Glutamatergic neuron (in vitro differentiated cells): ENCODE measurements around the gene HYAL3. TPM values are rescaled to one million over a fixed set of nuclear protein-coding genes. Genes with fewer than 3 reads are reported as not detected.

Experiments used
- DNase-seq: peaks from one replicate; pipeline ENCODE4 v3.0.0; 2022
- H3K27ac Mint-ChIP-seq: one replicate; pipeline ENCODE4 v1.8.0; 2020; ENCODE audit warnings: mild to moderate bottlenecking, mixed read lengths, inconsistent platforms; ENCODE audit not compliant: unreplicated experiment
- H3K27me3 Mint-ChIP-seq: one replicate; pipeline ENCODE4 v1.8.0; 2020; ENCODE audit warnings: mild to moderate bottlenecking, moderate library complexity, mixed read lengths, inconsistent platforms; ENCODE audit not compliant: unreplicated experiment
- H3K36me3 Mint-ChIP-seq: one replicate; pipeline ENCODE4 v1.8.0; 2020; ENCODE audit warnings: mild to moderate bottlenecking, mixed read lengths, inconsistent platforms; ENCODE audit not compliant: unreplicated experiment
- H3K4me1 Mint-ChIP-seq: one replicate; pipeline ENCODE4 v1.8.0; 2020; ENCODE audit warnings: mild to moderate bottlenecking, low read depth, mixed read lengths, inconsistent platforms; ENCODE audit not compliant: unreplicated experiment
- H3K4me3 Mint-ChIP-seq: one replicate; pipeline ENCODE4 v1.8.0; 2020; ENCODE audit warnings: mild to moderate bottlenecking, mixed read lengths, inconsistent platforms; ENCODE audit not compliant: unreplicated experiment
- H3K9me3 Mint-ChIP-seq: one replicate; pipeline ENCODE4 v1.8.0; 2020; ENCODE audit warnings: mild to moderate bottlenecking, moderate library complexity, mixed read lengths, inconsistent platforms; ENCODE audit not compliant: unreplicated experiment
- total RNA-seq: library from RNA; stranded (reverse); fragmentation: NEBNext Ultra II Directional; extraction: Animal tissue kit (Norgen Biotek cat#: 25700); gene quantifications from one replicate; pipeline ENCODE4 v1.2.1, GENCODE V29; 2021; ENCODE audit not compliant: unreplicated experiment
- TF ChIP-seq, protein P1 (sequence below): fragments of 200-600 bp; sonication (generic); IDR thresholded peaks from one replicate; pipeline ENCODE4 v1.5.0; 2021; ENCODE audit not compliant: partially characterized antibody, unreplicated experiment

HYAL3 gene
- total RNA-seq, 1 donor from 2014 or later, result 6.9 TPM

DNA sequence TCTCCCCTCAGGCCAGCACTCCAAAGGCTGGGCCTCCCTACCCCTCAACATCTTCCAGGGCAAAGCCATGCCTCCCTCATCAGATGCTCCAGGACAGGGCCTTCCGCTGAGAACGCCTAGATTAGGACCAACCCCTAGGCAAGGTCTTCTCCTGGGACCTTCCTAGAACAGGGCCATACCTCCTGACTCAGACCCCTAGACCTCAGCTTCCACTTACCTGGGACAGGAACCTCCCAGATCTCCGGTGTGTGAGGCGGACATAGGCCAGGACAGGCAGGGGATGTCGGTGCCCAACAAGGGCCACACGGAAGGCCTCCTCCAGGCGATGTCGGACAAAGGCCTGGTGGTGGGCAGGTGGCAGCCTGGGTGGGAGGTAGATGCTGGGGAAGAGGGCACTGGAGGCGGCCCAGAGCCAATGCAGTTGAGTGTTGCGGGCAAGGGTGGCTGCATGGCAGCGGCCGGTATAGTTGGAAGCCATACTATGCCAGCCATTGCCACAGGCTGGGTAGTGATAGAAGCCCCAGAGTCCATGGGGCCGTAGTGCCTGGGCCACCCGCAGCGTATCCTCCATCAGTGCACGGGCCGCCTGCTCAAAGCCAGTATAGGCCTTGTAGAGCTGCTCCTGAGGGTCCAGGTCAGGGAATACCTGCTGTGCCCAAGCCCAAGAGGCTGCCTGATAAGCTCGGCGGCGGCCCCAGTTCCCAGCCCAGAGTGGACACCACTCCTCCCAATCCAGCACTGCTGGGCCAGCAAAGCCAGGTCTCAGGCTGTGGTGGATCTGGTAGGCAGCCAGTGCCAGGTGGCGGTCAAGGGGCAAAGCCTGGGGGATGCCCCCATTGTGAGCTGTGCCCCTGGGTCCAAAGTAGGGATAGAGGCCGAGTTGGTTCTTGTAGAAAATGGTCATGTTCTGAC is 4.5 kb downstream of the HYAL3 start:
- Mint-ChIP-seq H3K4me1 (peaks cover 8% of the 10 kb centered on the region), H3K27ac (no peak overlapping the region), H3K27me3 (peaks cover 9% of the 10 kb centered on the region), H3K4me3 (no peak overlapping the region), H3K36me3 (no peaks in the 10 kb centered on the region), H3K9me3 (peaks cover 8% of the 10 kb centered on the region)
- TF ChIP-seq, protein P1, sequence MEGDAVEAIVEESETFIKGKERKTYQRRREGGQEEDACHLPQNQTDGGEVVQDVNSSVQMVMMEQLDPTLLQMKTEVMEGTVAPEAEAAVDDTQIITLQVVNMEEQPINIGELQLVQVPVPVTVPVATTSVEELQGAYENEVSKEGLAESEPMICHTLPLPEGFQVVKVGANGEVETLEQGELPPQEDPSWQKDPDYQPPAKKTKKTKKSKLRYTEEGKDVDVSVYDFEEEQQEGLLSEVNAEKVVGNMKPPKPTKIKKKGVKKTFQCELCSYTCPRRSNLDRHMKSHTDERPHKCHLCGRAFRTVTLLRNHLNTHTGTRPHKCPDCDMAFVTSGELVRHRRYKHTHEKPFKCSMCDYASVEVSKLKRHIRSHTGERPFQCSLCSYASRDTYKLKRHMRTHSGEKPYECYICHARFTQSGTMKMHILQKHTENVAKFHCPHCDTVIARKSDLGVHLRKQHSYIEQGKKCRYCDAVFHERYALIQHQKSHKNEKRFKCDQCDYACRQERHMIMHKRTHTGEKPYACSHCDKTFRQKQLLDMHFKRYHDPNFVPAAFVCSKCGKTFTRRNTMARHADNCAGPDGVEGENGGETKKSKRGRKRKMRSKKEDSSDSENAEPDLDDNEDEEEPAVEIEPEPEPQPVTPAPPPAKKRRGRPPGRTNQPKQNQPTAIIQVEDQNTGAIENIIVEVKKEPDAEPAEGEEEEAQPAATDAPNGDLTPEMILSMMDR, result no peak
- no peak for DNase-seq

DNA sequence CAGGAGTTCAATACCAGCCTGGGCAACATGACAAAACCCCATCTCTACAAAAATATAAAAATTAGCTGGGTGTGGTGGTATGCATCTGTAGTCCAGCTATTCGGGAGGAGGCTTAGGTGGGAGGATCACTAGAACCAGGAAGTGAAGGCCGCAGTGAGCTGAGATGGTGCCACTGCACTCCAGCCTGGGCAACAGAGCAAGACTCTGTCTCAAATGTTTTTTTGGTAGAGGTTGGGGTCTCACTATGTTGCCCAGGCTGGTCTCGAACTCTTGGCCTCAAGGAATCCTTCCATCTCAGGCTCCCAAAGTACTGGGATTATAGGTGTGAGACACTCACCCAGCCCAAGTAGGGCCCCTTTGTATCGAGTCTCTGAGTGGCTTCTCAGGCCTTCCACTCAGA is 5.1 kb downstream of the HYAL3 start:
- Mint-ChIP-seq H3K36me3 (no peaks in the 10 kb centered on the region), H3K27me3 (peaks cover 5% of the 10 kb centered on the region), H3K4me3 (no peak overlapping the region), H3K9me3 (peaks cover 7% of the 10 kb centered on the region), H3K4me1 (peaks cover 8% of the 10 kb centered on the region), H3K27ac (no peak overlapping the region)
- no peak for DNase-seq
- TF ChIP-seq, protein P1, result no peak

DNA sequence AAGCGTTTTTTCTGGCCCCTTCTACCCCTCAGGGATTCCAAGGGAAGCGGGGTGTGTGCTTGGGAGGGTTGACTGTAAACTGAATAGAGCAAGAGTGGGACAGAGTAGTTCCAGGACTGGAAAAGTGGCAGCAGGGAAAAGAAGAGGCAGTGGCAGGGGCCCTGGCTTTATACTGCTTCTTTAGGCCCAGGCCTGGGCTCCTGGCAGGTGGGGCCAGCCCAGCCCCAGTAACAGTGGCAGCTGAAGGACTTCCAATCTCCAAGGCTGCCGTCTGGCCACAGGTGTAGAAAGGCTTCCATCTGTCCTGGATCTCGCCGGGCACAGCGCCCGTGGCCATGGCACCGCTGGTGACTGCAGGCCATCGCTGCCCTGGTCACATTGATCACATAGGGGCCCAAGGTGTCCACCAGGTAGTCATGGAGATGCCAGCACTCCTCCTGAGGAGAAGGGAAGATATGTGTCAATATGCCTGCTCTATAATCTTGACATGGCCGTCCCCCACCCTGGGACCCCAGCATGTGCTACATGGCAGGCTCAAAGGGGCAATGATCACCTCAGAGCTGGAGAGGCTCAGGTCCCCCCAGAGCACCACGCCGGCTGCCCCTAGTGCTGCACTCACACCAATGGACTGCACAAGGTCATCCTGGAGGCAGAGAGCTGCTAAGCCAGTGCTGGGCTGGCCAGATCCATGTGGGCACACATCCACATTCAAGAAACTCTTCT is 6.0 kb downstream of the HYAL3 start:
- Mint-ChIP-seq H3K36me3 (no peaks in the 10 kb centered on the region), H3K27me3 (peaks cover 2% of the 10 kb centered on the region), H3K4me3 (peak overlapping the region; percentile 91), H3K9me3 (peaks cover 4% of the 10 kb centered on the region), H3K27ac (peak overlapping the region; percentile 93), H3K4me1 (peaks cover 8% of the 10 kb centered on the region)
- no peak for DNase-seq
- TF ChIP-seq, protein P1, result no peak

DNA sequence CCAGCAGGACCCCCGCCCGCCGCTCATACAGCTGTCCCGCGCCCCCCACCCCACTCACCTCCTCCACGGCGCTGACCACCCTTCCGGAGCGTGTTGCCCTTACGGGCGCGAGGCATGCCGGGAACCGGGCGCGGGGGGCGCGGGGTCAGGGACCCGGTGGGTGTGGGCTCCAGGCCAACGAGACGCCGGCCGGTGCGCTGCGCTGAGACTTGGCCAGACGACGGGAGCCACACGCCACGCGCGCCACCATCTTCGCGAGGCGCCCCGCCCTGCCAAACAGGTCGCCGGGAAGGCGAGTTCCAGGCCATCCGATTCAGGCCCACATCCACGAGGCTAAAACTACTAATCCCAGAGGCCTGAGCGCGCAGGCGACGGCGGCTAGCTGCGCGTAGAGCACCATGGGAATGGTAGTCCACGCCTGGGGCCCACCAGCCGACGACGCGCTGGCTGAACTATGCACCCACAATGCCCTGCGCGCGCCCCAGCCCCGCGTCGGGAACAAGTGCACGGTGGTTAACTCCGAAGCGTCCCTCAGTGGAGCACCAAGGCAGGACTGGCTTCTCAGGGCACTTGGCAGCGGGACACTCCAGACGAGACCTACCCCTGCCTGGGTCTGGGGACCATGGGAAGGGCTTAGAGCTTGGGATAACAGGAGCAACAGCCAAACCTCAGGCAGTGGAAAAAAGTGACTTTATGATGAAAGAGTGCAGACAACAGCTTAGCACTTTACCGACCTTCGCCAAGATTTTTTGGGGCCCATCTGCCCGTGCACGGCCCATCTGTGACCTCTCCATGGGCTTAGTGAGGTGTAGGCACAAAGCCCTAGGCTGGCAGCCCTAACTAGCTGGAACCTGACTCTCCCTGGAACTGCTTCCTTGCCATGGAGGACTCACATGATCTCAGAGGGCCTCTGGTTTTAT is 6.8 kb downstream of the HYAL3 start, which contains the start of gene IFRD2:
Gene IFRD2, minus strand, starts transcription at position 271 of the 920 bp plus-strand sequence. Its CDS starts 155 bp downstream, at position 116.
- TF ChIP-seq, protein P1, result no peak
- Mint-ChIP-seq H3K27me3 (peaks cover 2% of the 10 kb centered on the region), H3K36me3 (no peaks in the 10 kb centered on the region), H3K4me3 (peak within 1 kb of the TSS; percentile 91), H3K4me1 (peaks cover 8% of the 10 kb centered on the region), H3K9me3 (peaks cover 4% of the 10 kb centered on the region), H3K27ac (peak within 1 kb of the TSS; percentile 93)
- peak; percentile 95 for DNase-seq
